Chondrocyte (in vitro differentiated cells): ENCODE data around the gene RWDD1. TPM values are rescaled to one million over a fixed set of nuclear protein-coding genes. Genes with fewer than 3 reads are reported as not detected.

Experiments
- DNase-seq: peaks from one replicate; pipeline ENCODE4 v3.0.0; 2021; ENCODE audit warnings: mixed read lengths, low spot score
- H3K27ac Mint-ChIP-seq: one replicate; pipeline ENCODE4 v1.8.0; 2021; ENCODE audit warnings: mild to moderate bottlenecking, moderate library complexity, mixed read lengths; ENCODE audit not compliant: unreplicated experiment
- H3K27me3 Mint-ChIP-seq: 2 replicates; pipeline ENCODE4 v1.8.0; 2021; ENCODE audit warnings: low read depth, mixed read lengths
- H3K36me3 Mint-ChIP-seq: 2 replicates; pipeline ENCODE4 v1.8.0; 2021; ENCODE audit warnings: low read depth, mixed read lengths
- H3K4me1 Mint-ChIP-seq: 2 replicates; pipeline ENCODE4 v1.8.0; 2021; ENCODE audit warnings: low read depth, mild to moderate bottlenecking, mixed read lengths
- H3K4me3 Mint-ChIP-seq: one replicate; pipeline ENCODE4 v1.8.0; 2021; ENCODE audit warnings: mild to moderate bottlenecking, moderate library complexity, mixed read lengths; ENCODE audit not compliant: unreplicated experiment
- H3K9me3 Mint-ChIP-seq: 2 replicates; pipeline ENCODE4 v1.8.0; 2021; ENCODE audit warnings: low read depth, mixed read lengths
- CTCF ChIP-seq: fragments of 200-600 bp; sonication (generic); IDR thresholded peaks from 2 replicates; pipeline ENCODE4 v1.5.0; 2021; ENCODE audit warnings: antibody characterized with exemption, mild to moderate bottlenecking, moderate library complexity
- total RNA-seq: library from RNA; stranded (reverse); gene quantifications from 3 replicates; pipeline ENCODE4 v1.2.1, GENCODE V29; 2021

The RWDD1 gene
- total RNA-seq, 1 donor from 2014 or later: 44.4 TPM

- no peaks in the 10 kb centered on the region for H3K9me3 Mint-ChIP-seq
- no peak overlapping the region for H3K4me3 Mint-ChIP-seq
- no peak for DNase-seq
- peaks cover 4% of the 10 kb centered on the region for H3K27me3 Mint-ChIP-seq
- H3K4me1 Mint-ChIP-seq: peaks cover 3% of the 10 kb centered on the region
- no peak for TF ChIP-seq CTCF
- no peak overlapping the region for H3K27ac Mint-ChIP-seq
- H3K36me3 Mint-ChIP-seq: no peaks in the 10 kb centered on the region
Observed at GRCh38 chr6:116564311-116564710, 7.0 kb upstream of the RWDD1 start.

GRCh38 chr6:116564921-116565872 is 6.1 kb upstream of the RWDD1 start:
- Mint-ChIP-seq H3K36me3 (no peaks in the 10 kb centered on the region), H3K27me3 (peaks cover 4% of the 10 kb centered on the region), H3K27ac (no peak overlapping the region), H3K9me3 (no peaks in the 10 kb centered on the region), H3K4me1 (peaks cover 8% of the 10 kb centered on the region), H3K4me3 (no peak overlapping the region)
- DNase-seq: peak; percentile 92
- TF ChIP-seq CTCF: no peak

GRCh38 chr6:116568111-116568510 is 3.2 kb upstream of the RWDD1 start:
- Mint-ChIP-seq H3K9me3 (no peaks in the 10 kb centered on the region), H3K4me3 (no peak overlapping the region), H3K4me1 (peaks cover 20% of the 10 kb centered on the region), H3K27ac (no peak overlapping the region), H3K36me3 (no peaks in the 10 kb centered on the region), H3K27me3 (peaks cover 4% of the 10 kb centered on the region)
- no peak for TF ChIP-seq CTCF
- DNase-seq: no peak

- peaks cover 29% of the 10 kb centered on the region for H3K4me1 Mint-ChIP-seq
- no peak for DNase-seq
- H3K27me3 Mint-ChIP-seq: peaks cover 4% of the 10 kb centered on the region
- no peak overlapping the region for H3K4me3 Mint-ChIP-seq
- no peaks in the 10 kb centered on the region for H3K9me3 Mint-ChIP-seq
- TF ChIP-seq CTCF: no peak
- no peak overlapping the region for H3K27ac Mint-ChIP-seq
- H3K36me3 Mint-ChIP-seq: peaks cover under 1% of the 10 kb centered on the region
Observed at GRCh38 chr6:116568821-116569755, 2.2 kb upstream of the RWDD1 start.

GRCh38 chr6:116571683-116572000 is 338 bp downstream of the RWDD1 start:
- Mint-ChIP-seq H3K9me3 (no peaks in the 10 kb centered on the region), H3K27me3 (peaks cover 4% of the 10 kb centered on the region), H3K4me1 (peaks cover 43% of the 10 kb centered on the region), H3K36me3 (peaks cover 9% of the 10 kb centered on the region), H3K4me3 (peak overlapping the region; percentile 97), H3K27ac (peak overlapping the region; percentile 96)
- peak; percentile 16 for TF ChIP-seq CTCF
- DNase-seq: no peak
